Activated T-cell treated with anti-CD3 and anti-CD28 coated beads, Interleukin-2, amount 50 U/mL, for 72 hours (primary cell): ENCODE data around the gene SNORC. TPM values are rescaled to one million over a fixed set of nuclear protein-coding genes. Genes with fewer than 3 reads are reported as not detected.

ENCODE experiments used
- ATAC-seq, 2 donors: fragments of 150-1000 bp; cut with Tn5 transposase; replicated peaks in 1 of 2; 2 replicates each; pipeline ENCODE4 v1.10.0; 2021; ENCODE audit warnings: moderate library complexity in 2 of 2, mild to moderate bottlenecking in 1 of 2
- DNase-seq, 2 donors: peaks; one replicate each; pipeline ENCODE4 v3.0.0; 2021 to 2022; ENCODE audit warnings: mixed read lengths in 1 of 2
- H3K27ac Mint-ChIP-seq: one replicate; pipeline ENCODE4 v1.8.0; 2022; ENCODE audit warnings: mild to moderate bottlenecking, moderate library complexity, mixed read lengths
- H3K27me3 Mint-ChIP-seq: one replicate; pipeline ENCODE4 v1.8.0; 2022; ENCODE audit warnings: low read depth, mixed read lengths
- H3K36me3 Mint-ChIP-seq, 2 donors: one replicate each; pipeline ENCODE4 v1.8.0; 2022; ENCODE audit warnings: mixed read lengths in 2 of 2, mild to moderate bottlenecking in 1 of 2; ENCODE audit not compliant: insufficient read depth in 2 of 2
- H3K4me1 Mint-ChIP-seq: one replicate; pipeline ENCODE4 v1.8.0; 2022; ENCODE audit warnings: low read depth, mixed read lengths
- H3K4me3 Mint-ChIP-seq, 2 donors: one replicate each; pipeline ENCODE4 v1.8.0; 2022; ENCODE audit warnings: mild to moderate bottlenecking in 2 of 2, mixed read lengths in 2 of 2, moderate library complexity in 2 of 2
- H3K9me3 Mint-ChIP-seq, 2 donors: one replicate each; pipeline ENCODE4 v1.8.0; 2022; ENCODE audit warnings: mixed read lengths in 2 of 2
- total RNA-seq, 2 donors: library from RNA; stranded (reverse); gene quantifications; one replicate each; pipeline ENCODE4 v1.2.3, GENCODE V29; 2022

SNORC gene
- total RNA-seq, 2 donors from 2014 or later, result 4.0 to 4.1 TPM

GRCh38 chr2:232888099-232888836, 18.2 kb downstream of the SNORC start:
- Mint-ChIP-seq H3K27me3 (peaks cover 26% of the 10 kb centered on the region), H3K4me1 (peaks cover 8% of the 10 kb centered on the region), H3K27ac (no peak overlapping the region), H3K9me3 (no peaks in the 10 kb centered on the region), H3K36me3 (no peaks in the 10 kb centered on the region), H3K4me3 (no peak overlapping the region)
- no peak for ATAC-seq
- DNase-seq, result no peak

GRCh38 chr2:232888839-232889529, 18.9 kb downstream of the SNORC start:
- DNase-seq (no peak), ATAC-seq (no peak)
- H3K9me3 Mint-ChIP-seq, result no peaks in the 10 kb centered on the region
- H3K27ac Mint-ChIP-seq, result no peak overlapping the region
- no peaks in the 10 kb centered on the region for H3K36me3 Mint-ChIP-seq
- peaks cover 8% of the 10 kb centered on the region for H3K4me1 Mint-ChIP-seq
- no peak overlapping the region for H3K4me3 Mint-ChIP-seq
- peaks cover 26% of the 10 kb centered on the region for H3K27me3 Mint-ChIP-seq

- peaks cover 26% of the 10 kb centered on the region for H3K27me3 Mint-ChIP-seq
- H3K27ac Mint-ChIP-seq, result no peak overlapping the region
- DNase-seq (no peak), ATAC-seq (no peak)
- H3K9me3 Mint-ChIP-seq, result no peaks in the 10 kb centered on the region
- no peak overlapping the region for H3K4me3 Mint-ChIP-seq
- peaks cover 8% of the 10 kb centered on the region for H3K4me1 Mint-ChIP-seq
- H3K36me3 Mint-ChIP-seq, result no peaks in the 10 kb centered on the region
Measured at GRCh38 chr2:232889876-232890401, 19.9 kb downstream of the SNORC start.

GRCh38 chr2:232890536-232890895, 20.5 kb downstream of the SNORC start:
- H3K4me1 Mint-ChIP-seq, result peaks cover 8% of the 10 kb centered on the region
- no peak overlapping the region for H3K27ac Mint-ChIP-seq
- ATAC-seq (no peak), DNase-seq (no peak)
- no peaks in the 10 kb centered on the region for H3K36me3 Mint-ChIP-seq
- no peaks in the 10 kb centered on the region for H3K9me3 Mint-ChIP-seq
- H3K4me3 Mint-ChIP-seq, result no peak overlapping the region
- peaks cover 26% of the 10 kb centered on the region for H3K27me3 Mint-ChIP-seq

- Mint-ChIP-seq H3K9me3 (no peaks in the 10 kb centered on the region), H3K27me3 (peaks cover 26% of the 10 kb centered on the region), H3K4me3 (no peak overlapping the region), H3K27ac (no peak overlapping the region), H3K36me3 (no peaks in the 10 kb centered on the region), H3K4me1 (peaks cover 11% of the 10 kb centered on the region)
- ATAC-seq (no peak), DNase-seq (no peak)
Measured at GRCh38 chr2:232890896-232891601, 21.0 kb downstream of the SNORC start.

- H3K27me3 Mint-ChIP-seq, result peaks cover 26% of the 10 kb centered on the region
- no peaks in the 10 kb centered on the region for H3K36me3 Mint-ChIP-seq
- ATAC-seq, result no peak
- H3K4me3 Mint-ChIP-seq, result no peak overlapping the region
- no peak overlapping the region for H3K27ac Mint-ChIP-seq
- H3K9me3 Mint-ChIP-seq, result no peaks in the 10 kb centered on the region
- DNase-seq, result no peak
- peaks cover 14% of the 10 kb centered on the region for H3K4me1 Mint-ChIP-seq
Measured at GRCh38 chr2:232891621-232892071, 21.6 kb downstream of the SNORC start.

- Mint-ChIP-seq H3K27ac (no peak overlapping the region), H3K27me3 (peaks cover 26% of the 10 kb centered on the region), H3K36me3 (no peaks in the 10 kb centered on the region), H3K9me3 (no peaks in the 10 kb centered on the region), H3K4me3 (no peak overlapping the region), H3K4me1 (peaks cover 14% of the 10 kb centered on the region)
- no peak for ATAC-seq
- no peak for DNase-seq
Measured at GRCh38 chr2:232892221-232892620, 22.2 kb downstream of the SNORC start.

- Mint-ChIP-seq H3K36me3 (no peaks in the 10 kb centered on the region), H3K4me1 (peaks cover 14% of the 10 kb centered on the region), H3K27me3 (peaks cover 26% of the 10 kb centered on the region), H3K9me3 (no peaks in the 10 kb centered on the region), H3K4me3 (no peak overlapping the region), H3K27ac (no peak overlapping the region)
- ATAC-seq (no peak), DNase-seq (no peak)
Measured at GRCh38 chr2:232892843-232893242, 22.8 kb downstream of the SNORC start.

GRCh38 chr2:232893834-232894233, 23.8 kb downstream of the SNORC start:
- Mint-ChIP-seq H3K4me1 (peaks cover 14% of the 10 kb centered on the region), H3K4me3 (no peak overlapping the region), H3K36me3 (no peaks in the 10 kb centered on the region), H3K27me3 (peaks cover 26% of the 10 kb centered on the region), H3K9me3 (no peaks in the 10 kb centered on the region), H3K27ac (no peak overlapping the region)
- no peak for DNase-seq
- no peak for ATAC-seq

GRCh38 chr2:232894251-232894650, 24.2 kb downstream of the SNORC start:
- ATAC-seq, result no peak
- DNase-seq, result no peak
- H3K4me1 Mint-ChIP-seq, result peaks cover 14% of the 10 kb centered on the region
- no peak overlapping the region for H3K27ac Mint-ChIP-seq
- no peak overlapping the region for H3K4me3 Mint-ChIP-seq
- no peaks in the 10 kb centered on the region for H3K36me3 Mint-ChIP-seq
- peaks cover 26% of the 10 kb centered on the region for H3K27me3 Mint-ChIP-seq
- H3K9me3 Mint-ChIP-seq, result no peaks in the 10 kb centered on the region

- H3K4me3 Mint-ChIP-seq, result no peak overlapping the region
- no peaks in the 10 kb centered on the region for H3K9me3 Mint-ChIP-seq
- H3K27ac Mint-ChIP-seq, result no peak overlapping the region
- H3K27me3 Mint-ChIP-seq, result peaks cover 26% of the 10 kb centered on the region
- DNase-seq (no peak), ATAC-seq (no peak)
- H3K4me1 Mint-ChIP-seq, result peaks cover 14% of the 10 kb centered on the region
- no peaks in the 10 kb centered on the region for H3K36me3 Mint-ChIP-seq
Measured at GRCh38 chr2:232894746-232895145, 24.7 kb downstream of the SNORC start.

- DNase-seq (no peak), ATAC-seq (no peak)
- no peaks in the 10 kb centered on the region for H3K36me3 Mint-ChIP-seq
- H3K27ac Mint-ChIP-seq, result no peak overlapping the region
- H3K4me3 Mint-ChIP-seq, result peak overlapping the region; percentile 21 to 45
- no peaks in the 10 kb centered on the region for H3K9me3 Mint-ChIP-seq
- H3K4me1 Mint-ChIP-seq, result peaks cover 9% of the 10 kb centered on the region
- H3K27me3 Mint-ChIP-seq, result peaks cover 18% of the 10 kb centered on the region
Measured at GRCh38 chr2:232896111-232896510, 26.0 kb downstream of the SNORC start.
